Osteocyte (in vitro differentiated cells): Measurements from ENCODE around the gene SERPINA12. TPM values are rescaled to one million over a fixed set of nuclear protein-coding genes. Genes with fewer than 3 reads are reported as not detected.
A peak's percentile ranks its signal among the peaks of the same experiment; 100 is the strongest.

Experiments
- DNase-seq: peaks from one replicate; pipeline ENCODE4 v3.0.0; 2021; ENCODE audit warnings: mixed read lengths; ENCODE audit not compliant: unreplicated experiment; ENCODE audit errors: extremely low spot score
- H3K27ac Mint-ChIP-seq: one replicate; pipeline ENCODE4 v1.8.0; 2021; ENCODE audit warnings: mild to moderate bottlenecking, mixed read lengths; ENCODE audit not compliant: unreplicated experiment
- H3K27me3 Mint-ChIP-seq: one replicate; pipeline ENCODE4 v1.8.0; 2021; ENCODE audit warnings: mixed read lengths; ENCODE audit not compliant: unreplicated experiment
- H3K36me3 Mint-ChIP-seq: one replicate; pipeline ENCODE4 v1.8.0; 2021; ENCODE audit warnings: mixed read lengths; ENCODE audit not compliant: unreplicated experiment
- H3K4me1 Mint-ChIP-seq: one replicate; pipeline ENCODE4 v1.8.0; 2021; ENCODE audit warnings: mixed read lengths; ENCODE audit not compliant: unreplicated experiment
- H3K4me3 Mint-ChIP-seq: one replicate; pipeline ENCODE4 v1.8.0; 2021; ENCODE audit warnings: mild to moderate bottlenecking, moderate library complexity, mixed read lengths; ENCODE audit not compliant: unreplicated experiment
- H3K9me3 Mint-ChIP-seq: one replicate; pipeline ENCODE4 v1.8.0; 2021; ENCODE audit warnings: mixed read lengths; ENCODE audit not compliant: unreplicated experiment
- CTCF ChIP-seq: fragments of 200-600 bp; sonication (generic); IDR thresholded peaks from 2 replicates; pipeline ENCODE4 v1.5.0; 2021; ENCODE audit warnings: antibody characterized with exemption, mild to moderate bottlenecking, moderate library complexity
- total RNA-seq: library from RNA; stranded (reverse); gene quantifications from 2 replicates; pipeline ENCODE4 v1.2.1, GENCODE V29; 2021

Gene SERPINA12
- total RNA-seq, 1 donor from 2014 or later: not detected

DNA sequence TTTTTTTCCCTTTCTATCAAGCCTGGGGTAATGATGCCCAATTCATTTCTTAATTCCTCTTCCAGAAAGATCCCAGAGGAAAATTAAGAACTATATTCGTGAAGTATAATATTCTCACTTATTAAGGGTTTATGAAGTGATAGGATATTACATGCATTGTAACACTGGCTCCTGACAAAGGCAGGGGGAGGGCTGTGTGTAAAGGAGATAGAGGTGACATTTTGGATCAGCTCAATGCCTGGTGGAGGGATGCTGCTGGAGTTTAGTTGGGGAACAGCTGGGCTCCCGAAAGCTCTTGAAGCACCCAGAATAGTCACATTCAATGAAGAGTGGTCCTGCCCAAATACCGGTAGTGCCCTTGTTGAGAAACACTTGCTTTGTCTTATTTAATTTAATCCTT lies 57.4 kb downstream of the SERPINA12 start:
- H3K4me1 Mint-ChIP-seq: no peaks in the 10 kb centered on the region
- peaks cover 12% of the 10 kb centered on the region for H3K9me3 Mint-ChIP-seq
- no peaks in the 10 kb centered on the region for H3K36me3 Mint-ChIP-seq
- peaks cover 45% of the 10 kb centered on the region for H3K27me3 Mint-ChIP-seq
- no peak overlapping the region for H3K4me3 Mint-ChIP-seq
- DNase-seq: no peak
- H3K27ac Mint-ChIP-seq: no peak overlapping the region
- TF ChIP-seq CTCF: no peak

GRCh38 chr14:94451091-94451771 lies 58.0 kb downstream of the SERPINA12 start:
- no peak overlapping the region for H3K4me3 Mint-ChIP-seq
- H3K27me3 Mint-ChIP-seq: peaks cover 45% of the 10 kb centered on the region
- H3K9me3 Mint-ChIP-seq: peaks cover 12% of the 10 kb centered on the region
- no peak for TF ChIP-seq CTCF
- no peaks in the 10 kb centered on the region for H3K36me3 Mint-ChIP-seq
- H3K27ac Mint-ChIP-seq: no peak overlapping the region
- H3K4me1 Mint-ChIP-seq: no peaks in the 10 kb centered on the region
- DNase-seq: peak; percentile 38

GRCh38 chr14:94450722-94451090 lies 58.6 kb downstream of the SERPINA12 start:
- DNase-seq: no peak
- Mint-ChIP-seq H3K4me1 (no peaks in the 10 kb centered on the region), H3K4me3 (no peak overlapping the region), H3K9me3 (peaks cover 12% of the 10 kb centered on the region), H3K27ac (no peak overlapping the region), H3K36me3 (no peaks in the 10 kb centered on the region), H3K27me3 (peaks cover 45% of the 10 kb centered on the region)
- TF ChIP-seq CTCF: no peak

GRCh38 chr14:94449930-94450329 lies 59.3 kb downstream of the SERPINA12 start:
- no peak for TF ChIP-seq CTCF
- H3K4me1 Mint-ChIP-seq: no peaks in the 10 kb centered on the region
- no peak overlapping the region for H3K4me3 Mint-ChIP-seq
- peaks cover 45% of the 10 kb centered on the region for H3K27me3 Mint-ChIP-seq
- H3K27ac Mint-ChIP-seq: no peak overlapping the region
- peaks cover 12% of the 10 kb centered on the region for H3K9me3 Mint-ChIP-seq
- H3K36me3 Mint-ChIP-seq: no peaks in the 10 kb centered on the region
- DNase-seq: peak; percentile 30

DNA sequence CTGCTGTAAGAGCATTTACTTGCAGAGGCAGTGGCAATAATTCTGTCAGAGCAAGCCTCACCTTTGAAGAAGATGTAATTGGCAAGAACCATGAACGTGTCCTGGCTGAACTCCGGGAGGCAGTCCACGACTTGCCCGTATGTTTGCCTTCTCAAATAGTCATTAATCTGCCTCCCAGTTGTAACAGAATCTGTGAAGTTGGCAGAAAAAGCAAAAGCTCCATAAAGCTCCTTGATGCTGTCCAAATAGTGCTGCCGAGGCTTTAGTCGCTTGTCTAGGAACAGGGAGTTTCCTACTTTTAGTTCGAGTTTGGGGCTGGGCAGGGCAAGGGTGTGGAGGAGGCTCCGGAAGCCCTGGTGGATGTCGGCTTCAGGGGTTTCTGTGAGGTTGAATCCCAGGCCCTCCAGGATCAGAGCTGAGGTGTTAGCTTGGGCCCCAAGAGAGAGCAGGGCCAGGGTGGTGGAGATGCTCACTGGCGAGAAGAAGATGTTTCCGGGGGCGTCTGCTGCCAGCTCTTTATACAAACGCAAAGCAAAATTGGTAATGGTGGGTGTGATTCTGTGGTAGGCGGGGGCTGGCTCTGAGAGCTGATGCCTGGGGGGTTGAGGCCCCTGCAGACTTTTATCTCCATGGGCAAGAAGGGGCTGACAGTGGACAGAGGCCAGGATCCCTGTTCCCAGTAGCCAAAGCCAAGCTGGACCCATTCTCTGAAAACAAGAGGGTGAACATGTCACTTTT lies 61.0 kb downstream of the SERPINA12 start:
- no peaks in the 10 kb centered on the region for H3K4me1 Mint-ChIP-seq
- no peaks in the 10 kb centered on the region for H3K9me3 Mint-ChIP-seq

More for the DNA sequence above, 61.0 kb downstream of the SERPINA12 start:
- no peaks in the 10 kb centered on the region for H3K36me3 Mint-ChIP-seq
- H3K27me3 Mint-ChIP-seq: peaks cover 36% of the 10 kb centered on the region
- TF ChIP-seq CTCF: no peak
- DNase-seq: peak; percentile 62
- no peak overlapping the region for H3K27ac Mint-ChIP-seq
- H3K4me3 Mint-ChIP-seq: no peak overlapping the region
